Stimulated activated CD8-positive, alpha-beta memory T cell treated with anti-CD3 and anti-CD28 coated beads, Interleukin-2, amount 100 ng/mL, for 48 hours (primary cell): ENCODE results near the gene RAB41.
"Not testable (repeated sequence)": the region's sequence is repeated elsewhere in the genome, so short reads cannot be mapped to it uniquely, and the experiment has no call there.

Experiments used
- DNase-seq, 2 donors: peaks; one replicate each; pipeline ENCODE4 v3.0.0-alpha.2; 2020; ENCODE audit warnings: low read depth in 2 of 2

RAB41 gene

DNA sequence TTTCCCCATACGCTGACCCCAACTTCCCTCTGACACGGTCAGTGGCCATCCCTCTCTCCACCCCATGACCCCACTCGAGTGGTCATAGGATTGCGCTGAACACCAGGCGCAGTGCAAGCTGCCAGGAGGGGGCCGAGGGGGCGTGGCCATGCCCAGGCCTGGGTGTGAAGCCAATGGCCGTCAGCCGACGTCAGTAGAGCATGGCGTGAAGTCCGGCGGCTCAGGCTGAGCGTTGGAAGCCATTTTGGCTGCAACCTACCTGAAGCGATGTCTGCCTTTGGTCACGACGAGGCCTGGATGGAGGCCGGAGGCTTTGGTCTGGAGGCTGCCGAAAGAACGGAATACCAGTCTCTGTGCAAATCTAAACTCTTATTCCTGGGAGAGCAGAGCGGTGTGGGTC, at the start of gene RAB41:
TSS of gene RAB41 (plus strand) at position 222 of the 400 bp plus-strand sequence. CDS start at position 268, 46 bp downstream.
- no peak for DNase-seq

DNA sequence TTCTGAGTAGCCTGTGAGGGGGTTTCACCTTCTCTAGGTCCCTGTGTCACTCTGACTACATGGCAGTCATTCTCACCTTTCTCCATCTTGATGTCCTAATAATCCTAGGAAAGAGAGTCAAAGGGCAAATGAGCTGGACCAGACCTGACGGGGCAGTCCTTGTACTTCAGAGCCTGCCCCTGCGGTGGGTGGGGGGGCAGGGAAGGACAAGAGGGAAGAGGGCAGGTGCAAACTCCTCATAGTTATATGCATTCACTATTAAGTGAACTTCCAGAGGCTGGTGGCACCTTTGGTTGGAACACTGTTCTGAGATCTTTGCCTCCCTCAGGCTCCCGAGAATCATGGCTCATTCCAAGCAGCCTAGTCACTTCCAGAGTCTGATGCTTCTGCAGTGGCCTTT, 47.6 kb upstream of the RAB41 start, which contains the start of gene AWAT1:
TSS of gene AWAT1 (plus strand) at position 301 of the 400 bp plus-strand sequence. CDS start at position 342, 41 bp downstream.
- DNase-seq, result no peak

DNA sequence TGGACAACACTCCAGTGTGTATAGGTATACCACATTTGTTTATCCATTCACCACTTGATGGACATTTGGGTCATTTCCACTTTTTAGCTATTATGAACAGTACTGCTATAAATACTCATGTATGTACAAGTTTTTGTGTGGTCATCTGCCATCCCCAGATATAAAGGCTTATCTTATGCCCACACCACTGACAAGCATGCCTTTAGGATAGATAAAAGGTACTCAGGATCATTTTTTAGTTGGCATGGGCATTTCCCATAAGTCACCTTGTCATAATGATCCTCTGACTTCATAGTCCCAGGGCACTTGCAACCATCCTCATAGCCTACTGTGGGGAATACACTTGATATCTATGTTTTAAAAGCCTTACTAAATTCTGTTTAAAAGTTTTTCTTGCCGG, 41.2 kb upstream of the RAB41 start:
- no peak for DNase-seq

DNA sequence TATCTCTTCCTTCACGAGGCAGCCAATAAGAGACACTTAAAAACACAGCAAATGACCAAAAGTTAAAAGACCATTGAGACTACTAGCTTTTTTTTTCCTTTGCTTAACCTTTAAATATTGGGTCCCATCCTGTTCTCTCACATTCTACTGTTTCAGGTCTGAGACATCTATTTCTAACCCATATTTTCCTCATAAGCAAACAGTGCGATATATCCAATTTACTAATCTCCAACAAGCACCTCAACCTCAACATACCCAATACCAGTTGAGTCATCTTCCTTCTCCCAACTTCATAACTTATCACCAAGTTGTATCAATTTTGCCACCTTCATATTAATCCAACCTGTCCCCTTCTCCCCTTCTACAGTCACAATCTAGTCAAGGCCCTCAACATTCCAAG, 40.5 kb upstream of the RAB41 start:
- DNase-seq, result no peak

DNA sequence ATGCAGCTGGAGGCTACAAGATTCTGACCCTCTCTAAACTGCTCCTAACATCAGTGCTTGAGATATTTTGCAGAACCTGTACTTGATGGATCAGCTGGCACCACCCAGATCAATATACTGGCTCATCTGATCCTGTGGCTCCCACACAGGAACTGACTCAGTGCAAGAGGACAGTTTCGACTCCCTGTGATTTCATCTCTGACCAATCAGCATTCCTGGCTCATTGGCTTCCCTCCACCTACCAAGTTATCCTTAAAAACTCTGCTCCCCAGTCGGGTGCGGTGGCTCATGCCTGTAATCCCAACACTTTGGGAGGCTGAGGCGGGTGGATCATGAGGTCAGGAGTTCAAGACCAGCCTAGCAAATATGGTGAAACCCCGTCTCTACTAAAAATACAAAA, 38.4 kb upstream of the RAB41 start:
- not testable (repeated sequence) for DNase-seq

DNA sequence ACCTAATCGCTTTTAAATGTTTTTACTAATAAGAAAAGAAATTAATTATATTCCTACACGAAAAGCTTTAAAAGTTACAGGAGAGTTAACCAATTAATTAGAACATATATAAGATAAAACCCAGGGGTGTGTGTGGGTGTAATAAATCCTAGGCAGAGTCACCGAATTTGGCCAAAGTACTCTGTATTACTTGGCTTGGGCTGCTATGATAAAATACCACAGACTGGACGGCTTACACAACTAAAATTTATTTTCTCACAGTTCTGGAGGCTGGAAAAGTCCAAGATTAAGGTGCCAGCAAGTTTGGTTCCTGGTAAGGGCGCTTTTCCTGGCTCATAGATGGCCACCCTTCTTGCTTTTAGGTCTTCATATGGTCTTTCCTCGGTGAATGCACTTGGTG, 37.1 kb upstream of the RAB41 start:
- no peak for DNase-seq

DNA sequence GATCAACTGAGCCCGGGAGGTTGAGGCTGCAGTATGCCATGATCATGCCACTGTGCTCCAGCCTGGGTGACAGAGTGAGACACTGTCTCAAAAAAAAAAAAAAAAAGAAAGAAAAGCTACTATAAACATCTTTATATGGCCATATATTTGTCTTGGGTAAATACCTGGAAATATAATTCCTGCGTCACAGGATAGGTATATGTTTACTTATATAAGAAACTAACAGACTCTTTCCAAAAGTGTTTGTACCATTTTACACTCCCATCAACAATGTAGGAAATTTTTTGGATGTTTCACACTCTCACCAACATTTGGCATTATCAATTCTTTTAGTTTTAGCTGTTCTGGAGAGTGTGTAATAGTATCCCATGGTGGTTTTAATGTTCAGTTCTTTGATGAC, 34.7 kb upstream of the RAB41 start:
- DNase-seq, result no peak

DNA sequence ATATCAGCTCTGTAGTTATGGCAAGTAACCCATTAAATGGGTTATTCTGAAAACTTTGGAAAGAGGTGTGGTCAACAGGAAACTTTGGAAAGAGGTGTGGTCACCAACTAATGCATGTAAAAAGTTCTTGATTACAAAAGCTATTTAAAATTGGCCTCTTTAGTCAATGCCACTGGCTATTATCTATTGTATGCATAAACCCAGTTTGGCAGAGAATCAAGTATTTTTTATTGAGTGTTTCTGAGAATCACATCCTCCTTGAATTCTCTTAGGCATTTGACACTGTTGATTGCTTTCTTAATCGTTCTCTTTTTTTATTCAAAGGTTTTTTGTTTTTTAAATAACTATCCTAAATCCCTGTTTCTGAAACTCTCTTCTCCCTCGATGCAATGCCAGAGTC, 29.5 kb upstream of the RAB41 start:
- DNase-seq, result no peak

DNA sequence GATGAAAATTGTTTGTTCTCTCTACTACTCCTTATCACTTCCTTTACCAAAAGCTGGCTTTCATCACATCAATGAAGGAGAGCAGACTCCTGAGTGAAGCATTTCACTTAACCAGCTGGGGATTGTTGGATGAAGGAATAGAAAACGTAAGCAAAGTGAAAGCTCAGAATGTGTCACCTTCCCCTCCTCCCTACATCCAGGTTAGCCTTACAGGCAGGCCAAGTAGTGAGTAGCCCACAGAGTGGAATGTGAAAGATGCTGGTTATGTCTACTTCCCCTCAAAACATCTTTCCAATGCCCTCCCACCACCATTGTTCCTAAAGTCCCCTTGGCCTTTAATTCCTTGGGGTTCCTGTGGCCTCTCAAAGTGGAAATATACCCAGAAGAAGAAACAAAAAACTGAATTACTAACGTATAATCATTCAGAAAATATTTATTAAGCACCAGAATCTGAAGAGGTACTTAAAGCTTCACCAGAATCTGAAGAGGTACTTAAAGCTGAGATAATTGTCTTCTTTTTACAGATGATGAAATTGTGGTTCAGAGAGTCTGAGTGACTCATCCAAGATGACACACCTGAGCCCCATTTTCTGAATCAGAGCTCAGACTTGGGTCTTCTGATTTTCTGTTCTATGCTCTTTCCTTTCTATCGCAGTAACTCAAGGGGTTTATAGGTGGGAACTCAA, 28.5 kb upstream of the RAB41 start:
- DNase-seq, result no peak

DNA sequence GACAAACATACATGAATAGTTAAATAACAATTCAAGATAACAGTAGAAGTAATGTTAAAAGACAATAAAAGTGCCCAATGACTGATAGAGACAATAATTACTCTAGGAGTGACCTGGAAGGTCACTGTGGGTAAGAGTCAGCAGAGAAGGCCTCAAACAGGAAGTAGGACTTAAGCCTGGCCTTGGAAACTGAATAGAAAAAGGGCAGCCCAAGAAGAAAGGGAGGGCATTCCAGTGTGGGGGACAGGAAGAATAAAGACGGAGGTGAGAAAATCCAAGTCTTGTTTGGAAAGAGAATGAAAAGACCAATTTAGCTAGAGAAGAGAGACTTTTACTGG, 27.9 kb upstream of the RAB41 start:
- no peak for DNase-seq

DNA sequence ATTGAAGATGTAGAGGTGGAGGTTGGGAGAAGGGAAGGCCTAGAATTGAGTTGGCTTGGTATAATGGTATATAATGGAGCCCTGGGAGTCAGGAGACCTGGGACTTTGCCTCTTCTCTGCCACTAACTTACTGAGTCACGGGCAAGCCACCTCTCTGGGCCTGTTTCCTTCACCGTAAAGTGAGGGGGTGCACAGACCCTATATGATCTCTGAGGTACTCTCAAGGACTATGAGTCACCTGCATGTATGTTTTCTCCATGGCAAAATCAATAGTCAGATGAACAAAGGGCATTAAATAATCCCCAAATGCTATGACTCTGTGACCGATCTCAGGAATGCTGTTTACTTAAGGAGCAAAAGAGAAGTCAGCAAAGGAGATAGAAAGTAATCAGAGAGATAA, 27.1 kb upstream of the RAB41 start:
- no peak for DNase-seq

DNA sequence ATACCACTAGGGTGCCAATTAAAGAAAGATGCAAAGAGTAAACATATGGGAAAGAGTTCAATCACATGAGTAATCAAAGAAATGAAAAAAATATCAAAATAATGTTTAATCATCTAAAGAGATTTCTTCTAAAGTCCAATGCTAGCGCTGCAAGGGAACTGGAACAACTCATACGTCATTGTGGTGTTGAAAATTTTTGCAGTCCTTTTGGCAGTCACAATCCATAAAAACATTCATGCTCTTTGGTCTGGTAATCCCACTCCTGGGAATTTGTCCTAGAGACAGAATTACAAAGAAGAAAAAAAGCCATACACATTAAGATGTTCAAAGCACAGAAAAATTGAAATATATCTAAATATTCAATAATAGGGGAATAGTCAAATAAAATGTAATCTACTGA, 26.5 kb upstream of the RAB41 start:
- DNase-seq, result no peak

DNA sequence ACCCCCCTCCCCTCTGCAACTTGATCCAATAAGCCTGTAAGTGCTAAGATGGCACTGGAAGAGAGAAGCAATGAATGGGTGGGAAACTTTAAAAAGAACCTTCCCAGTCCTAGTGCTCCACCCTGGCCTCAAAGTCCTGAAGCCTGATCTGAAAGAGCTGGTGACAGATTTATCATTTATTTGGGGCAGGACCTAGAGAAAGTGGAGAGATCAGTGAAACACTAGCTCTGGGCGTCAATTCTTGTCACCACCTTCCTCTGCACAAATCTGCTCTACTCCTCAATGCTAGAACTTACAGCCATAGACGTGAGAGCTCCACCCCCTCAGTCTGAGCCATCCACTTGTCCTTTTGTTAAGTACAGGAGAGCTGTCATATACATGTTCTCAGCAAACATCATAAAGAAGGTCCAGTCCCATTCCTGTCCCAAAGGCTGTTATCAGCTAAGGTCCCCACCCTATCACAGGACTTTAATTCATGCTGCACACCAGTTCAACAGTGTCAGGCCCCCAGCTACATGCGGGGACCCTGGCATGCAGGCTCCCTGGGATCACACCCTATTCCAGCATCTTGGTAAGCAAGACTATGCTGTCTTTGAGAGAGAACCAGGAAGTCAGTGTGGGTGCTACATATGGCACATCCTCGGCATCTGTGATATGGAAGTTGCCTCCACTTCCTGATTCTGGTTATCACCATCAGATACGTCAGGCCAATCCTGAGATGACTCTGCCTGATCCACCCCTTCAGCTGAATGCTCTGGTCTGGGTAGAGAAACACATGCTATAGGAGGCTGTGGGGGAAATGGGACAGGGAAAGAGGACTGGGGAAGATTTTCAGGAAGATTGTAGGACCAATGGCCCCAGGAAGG, 24.3 kb upstream of the RAB41 start:
- no peak for DNase-seq

DNA sequence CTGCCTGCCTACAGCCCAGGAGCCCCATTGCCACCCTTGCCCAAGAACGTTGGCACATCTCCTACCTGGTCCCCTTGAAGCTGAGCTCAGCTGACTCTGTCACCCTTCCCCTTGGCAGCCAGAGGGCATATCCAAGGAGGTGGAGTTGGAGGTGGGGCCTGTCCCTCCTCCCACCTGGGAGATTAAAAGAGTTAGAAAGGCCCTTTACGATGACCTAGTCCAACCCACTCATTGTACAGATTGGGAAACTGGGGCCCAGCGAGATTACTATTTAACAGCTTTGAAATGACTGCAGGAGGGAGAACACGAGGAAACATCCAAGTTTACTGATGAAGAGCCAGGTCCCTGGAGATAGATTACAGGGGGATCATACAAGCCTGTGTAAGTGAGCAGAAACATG, 21.9 kb upstream of the RAB41 start, which contains the start of gene P2RY4:
TSS of gene P2RY4 (minus strand) at position 101 of the 400 bp plus-strand sequence. CDS start 580 bp downstream, outside the sequence.
- no peak for DNase-seq

DNA sequence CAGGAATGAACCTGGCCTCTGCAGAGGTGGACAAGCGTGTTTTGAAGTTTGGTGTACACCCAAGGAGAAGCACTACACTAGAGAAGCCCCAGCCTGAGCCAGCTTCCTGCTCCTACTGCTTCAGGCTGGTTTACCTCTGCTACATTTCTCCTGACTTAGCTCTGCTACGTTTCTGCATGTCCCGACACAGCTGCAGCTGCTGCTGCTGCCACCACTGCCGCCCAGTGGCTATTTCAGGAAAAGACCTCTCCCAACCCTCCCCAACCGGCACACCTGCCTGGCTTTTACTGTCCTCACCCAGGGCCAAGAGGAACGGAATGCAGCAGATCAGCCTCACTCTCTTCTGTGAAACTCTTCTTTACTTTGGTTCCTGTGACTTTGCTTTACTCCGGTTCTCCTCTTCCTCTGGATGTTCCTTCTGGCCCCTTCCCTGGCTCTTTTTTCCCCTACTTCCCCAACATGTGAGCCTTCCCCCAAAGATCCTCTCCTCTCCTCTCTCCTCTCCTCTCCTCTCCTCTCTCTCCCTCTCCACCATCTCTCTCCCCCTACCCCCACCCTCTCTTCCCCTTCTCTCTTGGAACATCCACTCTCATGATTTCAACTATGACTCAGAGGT, 18.9 kb upstream of the RAB41 start:
- DNase-seq, result peak; percentile 14 to 26

DNA sequence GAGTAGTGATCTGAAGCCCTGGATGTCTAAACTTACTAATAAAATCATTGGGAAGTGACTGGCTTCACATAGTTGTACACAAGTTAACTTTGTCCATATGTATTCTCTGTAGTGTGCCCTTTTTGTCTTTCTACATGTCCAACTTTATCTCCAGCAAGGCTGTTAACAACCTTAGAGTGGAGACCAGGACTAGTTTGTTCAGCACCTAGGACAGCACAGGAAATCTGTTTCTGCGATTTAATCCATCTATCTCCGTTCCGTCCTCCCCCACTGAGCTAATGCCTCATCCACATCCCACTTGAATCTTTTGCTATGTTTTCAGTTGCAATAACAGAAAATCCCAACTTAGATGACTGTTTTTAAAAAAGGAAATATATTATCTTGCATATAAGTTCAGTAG, 17.2 kb upstream of the RAB41 start:
- no peak for DNase-seq

DNA sequence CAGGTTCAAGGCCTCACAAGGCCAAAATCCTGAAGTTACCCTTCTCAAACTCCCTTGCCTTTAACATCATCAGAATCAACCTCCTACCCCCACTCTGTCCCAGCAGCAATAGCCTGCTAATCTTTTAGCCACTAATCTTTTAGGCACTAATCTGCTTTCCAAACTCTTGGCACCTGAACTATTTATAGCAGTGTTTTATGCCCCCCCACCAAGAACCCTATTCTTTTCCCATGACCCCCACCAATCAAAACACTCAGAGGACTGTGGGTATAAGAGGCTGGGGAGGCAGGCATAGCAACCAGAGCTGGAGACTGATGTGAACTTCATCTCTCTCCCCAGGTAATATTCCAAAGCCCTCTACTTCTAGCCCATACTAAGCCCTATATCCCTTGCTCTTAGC, 13.9 kb upstream of the RAB41 start, which contains the start of gene ARR3:
TSS of gene ARR3 (plus strand) at position 301 of the 400 bp plus-strand sequence. CDS start 1,052 bp downstream, outside the sequence.
- no peak for DNase-seq

DNA sequence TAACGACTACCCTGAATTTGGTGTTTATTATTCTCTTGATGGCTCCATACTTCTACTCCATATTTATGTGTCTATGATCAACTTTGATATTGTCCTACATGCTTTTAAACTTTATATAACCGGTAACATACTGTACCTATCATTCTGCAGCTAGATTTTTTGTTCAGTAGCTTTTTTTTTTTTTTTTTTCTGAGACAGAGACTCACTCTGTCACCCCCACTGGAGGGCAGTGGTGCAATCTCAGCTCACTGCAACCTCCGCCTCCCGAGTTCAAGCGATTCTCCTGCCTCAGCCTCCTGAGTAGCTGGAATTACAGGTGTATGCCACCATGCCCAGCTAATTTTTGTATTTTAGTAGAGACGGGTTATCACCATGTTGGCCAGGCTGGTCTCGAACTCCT, 7.9 kb upstream of the RAB41 start:
- DNase-seq, result not testable (repeated sequence)

DNA sequence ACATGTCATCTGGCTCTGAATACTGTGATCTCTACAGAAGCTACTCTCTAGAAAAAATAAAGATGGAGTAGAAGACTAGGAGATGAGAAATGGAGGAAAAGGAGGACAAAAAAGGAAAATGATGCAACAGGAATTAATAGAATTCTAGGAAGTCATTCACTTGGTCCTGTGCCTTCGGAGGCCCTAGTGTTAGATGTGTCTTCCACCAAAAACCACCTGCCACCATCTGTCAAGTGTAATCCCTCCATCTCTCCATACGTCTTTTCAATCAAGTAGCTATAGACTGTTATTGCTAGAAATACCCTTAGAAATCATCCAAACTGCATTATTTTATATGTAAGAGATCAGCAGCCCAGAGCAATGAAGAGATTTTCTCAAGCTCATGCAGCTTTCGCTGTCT, 2.9 kb upstream of the RAB41 start:
- DNase-seq, result no peak

DNA sequence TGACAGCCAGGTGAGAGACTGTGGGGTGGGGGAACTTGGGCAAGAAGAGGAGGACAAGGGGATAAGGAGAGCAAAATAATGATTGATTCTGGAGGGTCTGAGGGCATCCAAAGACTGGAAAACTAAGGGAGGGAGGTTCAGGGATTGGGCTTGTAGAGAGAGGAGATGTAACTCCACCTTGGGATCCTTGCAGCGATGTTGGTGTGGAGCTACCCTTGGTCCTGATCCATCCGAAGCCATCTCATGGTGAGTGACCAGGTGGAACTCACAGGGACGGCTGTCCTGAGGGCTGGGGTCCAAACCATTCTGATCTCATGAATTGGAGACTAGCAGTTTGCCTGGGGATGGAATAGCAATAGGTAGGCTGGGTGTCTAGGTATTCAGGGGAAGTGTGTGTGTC, 1.4 kb upstream of the RAB41 start:
- DNase-seq, result no peak

DNA sequence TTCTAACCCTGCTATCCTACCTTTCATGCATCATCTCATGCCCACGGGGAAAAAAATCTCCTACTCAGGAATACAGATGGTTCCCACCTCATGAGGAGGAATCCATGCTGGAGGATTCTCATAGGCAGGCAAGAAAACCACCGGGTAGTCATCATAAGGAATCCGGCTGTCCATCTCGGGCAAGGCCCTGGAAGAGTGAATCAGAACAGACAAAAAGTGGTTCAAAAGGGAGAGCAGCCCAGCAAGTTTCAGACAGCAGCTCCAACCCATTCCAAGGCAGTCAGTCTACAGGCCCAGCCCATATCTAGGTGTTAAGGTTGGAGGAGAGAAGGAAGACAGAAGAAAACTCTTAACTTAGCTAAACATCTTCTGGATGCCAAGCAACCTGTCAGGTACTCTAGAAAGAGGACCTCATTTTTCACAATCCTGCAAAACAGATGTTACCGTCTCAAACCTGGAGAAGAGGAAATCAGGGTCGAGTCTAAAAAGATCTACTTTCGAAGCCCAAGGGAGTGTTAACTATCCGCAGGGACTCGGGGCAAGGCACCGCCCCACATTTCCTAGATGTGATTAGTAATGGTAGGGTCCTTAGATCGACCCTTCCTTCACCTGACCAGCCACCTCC, 7.3 kb downstream of the RAB41 start:
- no peak for DNase-seq
